ENCODE results near the gene UNCX. TPM values are rescaled to one million over a fixed set of nuclear protein-coding genes. Genes with fewer than 3 reads are reported as not detected.

Gene UNCX
- total and polyA plus RNA-seq, 2 of the 8 experiments (the other 6 are each of a cell fraction or from before 2014, with no cell fraction given), result not detected

DNA sequence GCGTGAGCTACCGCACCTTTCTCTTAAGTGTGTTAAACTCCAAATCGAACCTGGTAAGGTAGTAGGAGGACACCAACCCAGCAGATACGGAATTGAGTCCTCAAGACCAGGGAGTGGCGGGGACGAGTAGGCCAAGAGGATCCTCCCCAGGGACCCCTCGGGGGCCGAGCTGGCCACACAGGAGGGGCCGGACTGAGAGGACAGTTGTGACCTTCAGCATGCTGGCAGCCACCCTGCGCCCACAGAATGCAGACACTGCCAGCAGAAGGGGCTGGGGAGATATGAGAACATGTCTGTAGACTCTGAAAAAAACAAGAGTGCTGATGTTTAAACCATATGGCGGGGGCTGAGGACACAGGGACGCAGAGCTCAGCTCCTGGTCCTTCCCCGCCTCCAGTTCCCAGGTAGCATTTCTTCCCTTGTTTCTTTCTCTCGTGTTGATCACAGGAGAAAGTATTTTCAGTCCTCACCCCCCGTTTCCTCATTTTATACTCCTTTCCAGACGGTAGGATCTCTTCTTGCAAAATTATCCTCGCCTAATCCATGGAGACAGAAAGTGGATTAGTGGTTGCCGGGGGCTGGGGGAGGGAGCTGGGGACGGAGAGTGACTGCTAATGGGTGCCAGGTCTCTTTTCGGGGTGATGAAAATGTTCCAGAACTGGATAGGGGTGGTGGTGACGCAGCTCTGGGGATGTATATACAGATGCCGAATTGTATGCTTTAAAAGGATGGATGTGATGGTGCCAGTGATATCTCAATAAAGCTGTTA lies 11.5 kb upstream of the UNCX start:
- ChIA-PET POLR2A (ENCODE audit: partially characterized antibody) (interaction anchor here (1.1 to 1.2 kb wide), 2 partner anchors 20 to 202 kb away, joined by 3 to 4 read pairs; no protein-coding TSS in a partner anchor), CTCF (ENCODE audit: partially characterized antibody) (interaction anchor here (0.5 to 9.3 kb wide), 12 partner anchors 16 to 211 kb away, joined by 3 to 62 read pairs (median 4); no protein-coding TSS in a partner anchor)
- H4K20me1 ChIP-seq (replicated peaks in 1 of 2; ENCODE audit: control insufficient read depth in 1 of 2, insufficient read depth in 2 of 2, low read length in 2 of 2), result peaks cover 0 to 3% of the 10 kb centered on the region in 2 experiments
- no peak overlapping the region for H3K18ac ChIP-seq (ENCODE audit: extremely low read depth, low read length)
- no peaks in the 10 kb centered on the region for H3K79me1 ChIP-seq (ENCODE audit: low read depth, low read length)
- no peak overlapping the region for H2BK20ac ChIP-seq (ENCODE audit: low read length)
- peaks cover 6% of the 10 kb centered on the region; the same call in 1 of the 2 replicates for H3K23me2 ChIP-seq (ENCODE audit: low read depth, low read length)
- H3K14ac ChIP-seq (ENCODE audit: insufficient read length), result no peak overlapping the region
- no peak overlapping the region for H3K27ac ChIP-seq (ENCODE audit: low read depth, low read length)
- no peak overlapping the region for H3K4ac ChIP-seq (replicated peaks; ENCODE audit: insufficient read length, low read depth, low read length)
- H2BK120ac ChIP-seq (replicated peaks; ENCODE audit: low read depth, low read length), result no peak overlapping the region
- peaks cover 0 to 11% (median 5%) of the 10 kb centered on the region in 4 experiments; a peak in 3 of 7 replicates for H3K4me1 ChIP-seq (replicated peaks in 1 of 4; ENCODE audit: control insufficient read depth in 3 of 4, insufficient read depth in 4 of 4, low read length in 3 of 4)
- no peak overlapping the region for H3K23ac ChIP-seq (ENCODE audit: insufficient read length)
- H2AK5ac ChIP-seq (ENCODE audit: low read depth, low read length), result no peak overlapping the region
- no peaks in the 10 kb centered on the region; a peak in 1 of 4 replicates for H3K9me3 ChIP-seq (ENCODE audit: insufficient read depth in 2 of 2, low read depth in 1 of 2, low read length in 1 of 2)
- H2BK15ac ChIP-seq (ENCODE audit: low read length), result no peak overlapping the region
- TF ChIP-seq KDM1A (IDR thresholded peaks at IDR 0.05; ENCODE audit: borderline replicate concordance, low read length) (no peak), GABPA (IDR thresholded peaks at IDR 0.05; ENCODE audit: borderline replicate concordance, insufficient read depth, low read length) (no peak), FOSL1 (IDR thresholded peaks at IDR 0.05; ENCODE audit: insufficient read depth, low read depth, low read length) (no peak), ASH2L (IDR thresholded peaks at IDR 0.05; ENCODE audit: low read length) (no peak), MAFK (IDR thresholded peaks at IDR 0.05; ENCODE audit: low read depth, low read length) (no peak), TAF1 (IDR thresholded peaks at IDR 0.05; ENCODE audit: low read depth, low read length) (no peak)
- TF ChIP-seq, protein P1, sequence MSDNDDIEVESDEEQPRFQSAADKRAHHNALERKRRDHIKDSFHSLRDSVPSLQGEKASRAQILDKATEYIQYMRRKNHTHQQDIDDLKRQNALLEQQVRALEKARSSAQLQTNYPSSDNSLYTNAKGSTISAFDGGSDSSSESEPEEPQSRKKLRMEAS (IDR thresholded peaks at IDR 0.05), result no peak
- no peak overlapping the region for H2AFZ ChIP-seq (ENCODE audit: low read length)
- H3K4me2 ChIP-seq (ENCODE audit: insufficient read depth in 1 of 2, low read depth in 2 of 2, low read length in 2 of 2), result no peak overlapping the region
- H4K8ac ChIP-seq (ENCODE audit: extremely low read depth, insufficient read depth, low read length), result no peak overlapping the region
- FAIRE-seq (no peak), DNase-seq (ENCODE audit: low read depth in 1 of 2, low spot score in 2 of 2) (peak in 1 of 2 experiments; percentile 40)
- peaks cover 33 to 58% (median 51%) of the 10 kb centered on the region in 4 experiments for H3K27me3 ChIP-seq (replicated peaks in 1 of 4; ENCODE audit: control insufficient read depth in 3 of 4, extremely low read depth in 1 of 4, insufficient read depth in 3 of 4, low read length in 3 of 4)
- WGBS, 2 experiments (ENCODE audit: extremely low coverage in 1 of 2, insufficient coverage in 1 of 2, insufficient read length in 1 of 2, insufficient replicate concordance in 2 of 2, low coverage in 1 of 2, low lambda C conversion rate in 2 of 2, missing lambda C conversion rate in 1 of 2), result 73% methylated on average over 22 of the region's 22 CpGs; no CpG with 5 or more reads in 1 of the 2 experiments
- no peaks in the 10 kb centered on the region; a peak in 1 of 8 replicates for H3K36me3 ChIP-seq (ENCODE audit: control insufficient read depth in 2 of 4, insufficient read depth in 4 of 4, low read length in 3 of 4)
- H3K9ac ChIP-seq (replicated peaks in 1 of 4; ENCODE audit: extremely low read depth in 1 of 4, low read depth in 3 of 4, low read length in 3 of 4), result no peak overlapping the region
- no peaks in the 10 kb centered on the region for H3K79me2 ChIP-seq (ENCODE audit: control insufficient read depth in 1 of 2, insufficient read depth in 2 of 2, low read length in 2 of 2)
- H4K91ac ChIP-seq (replicated peaks; ENCODE audit: insufficient read length, low read length), result no peak overlapping the region
- no peak overlapping the region for H3K4me3 ChIP-seq (ENCODE audit: extremely low read depth in 1 of 4, insufficient read depth in 2 of 4, low read depth in 3 of 4, low read length in 4 of 4)
- H2BK5ac ChIP-seq (ENCODE audit: low read depth, low read length), result no peak overlapping the region
- H2BK12ac ChIP-seq (ENCODE audit: low read depth, low read length), result no peak overlapping the region
- H4K5ac ChIP-seq (ENCODE audit: insufficient read length, low read depth, low read length), result no peak overlapping the region
- H3K56ac ChIP-seq (replicated peaks; ENCODE audit: insufficient read length, low read depth, low read length), result no peak overlapping the region
